Gastrocnemius medialis (tissue), 4 donors: Measurements from ENCODE around the gene EIPR1.

Experiments
- CTCF ChIP-seq, 5 experiments: fragments of 450-650 bp in 3 of 5; fragments of 200-600 bp in 2 of 5; sonication (generic) in 2 of 5; IDR thresholded peaks in 4 of 5; conservative IDR thresholded peaks in 1 of 5; 1 replicate in 4 of 5; 2 replicates in 1 of 5; pipeline ENCODE4 v1.5.1; 2016 to 2019; ENCODE audit warnings: antibody characterized with exemption in 5 of 5, mild to moderate bottlenecking in 3 of 5, moderate library complexity in 3 of 5
- POLR2A ChIP-seq, 2 donors: fragments of 450-650 bp; IDR thresholded peaks; one replicate each; pipeline ENCODE4 v1.6.1; 2017; ENCODE audit warnings: antibody characterized with exemption in 2 of 2, mild to moderate bottlenecking in 2 of 2, moderate library complexity in 2 of 2

- TF ChIP-seq CTCF (IDR thresholded peaks at IDR 0.05 in 4 of 5, conservative IDR thresholded peaks at IDR 0.05 in 1 of 5) (no peak), POLR2A (IDR thresholded peaks at IDR 0.05) (no peak)
Measured at GRCh38 chr2:3361518-3362389, 15.9 kb downstream of the EIPR1 start.
